Right lobe of liver (tissue), 4 donors: ENCODE measurements around the gene TSPOAP1.

Source experiments
- POLR2A ChIP-seq: fragments of 450-650 bp; IDR thresholded peaks from one replicate; pipeline ENCODE4 v1.6.1; 2017; ENCODE audit warnings: antibody characterized with exemption, mild to moderate bottlenecking
- TF ChIP-seq, protein P1 (sequence below), 4 donors: fragments of 200-600 bp in 3 of 4; fragments of 450-650 bp in 1 of 4; IDR thresholded peaks; one replicate each; pipeline versions ENCODE4 v1.5.1 to v1.8.0; 2016 to 2022; ENCODE audit warnings: antibody characterized with exemption in 4 of 4, mild to moderate bottlenecking in 2 of 4
- donor health status: DM: no; HTN: no; CAD: no.
- donor health status: DM: no; HTN: no; CAD: no.
- donor health status: DM: no; HTN: yes; CAD: no.

DNA sequence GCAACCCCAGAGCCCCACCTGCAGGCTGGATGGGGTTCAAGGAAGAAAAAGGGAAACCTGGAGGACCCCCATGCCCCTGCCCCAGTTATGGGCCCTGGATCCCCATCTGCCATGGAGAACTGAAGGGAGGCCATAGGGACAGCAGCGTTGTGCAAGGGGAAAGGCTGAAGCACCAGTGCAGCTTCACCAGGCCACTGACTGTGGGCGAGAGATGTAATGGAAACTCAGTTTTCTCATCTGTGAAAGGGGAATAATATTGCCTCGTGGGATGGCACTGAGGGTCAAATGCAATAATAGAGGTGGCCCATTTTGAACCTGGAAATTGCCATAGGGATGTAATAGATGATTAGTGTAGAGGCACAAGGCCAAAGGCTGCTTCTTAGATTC is 9.9 kb upstream of the TSPOAP1 start:
- TF ChIP-seq, protein P1, sequence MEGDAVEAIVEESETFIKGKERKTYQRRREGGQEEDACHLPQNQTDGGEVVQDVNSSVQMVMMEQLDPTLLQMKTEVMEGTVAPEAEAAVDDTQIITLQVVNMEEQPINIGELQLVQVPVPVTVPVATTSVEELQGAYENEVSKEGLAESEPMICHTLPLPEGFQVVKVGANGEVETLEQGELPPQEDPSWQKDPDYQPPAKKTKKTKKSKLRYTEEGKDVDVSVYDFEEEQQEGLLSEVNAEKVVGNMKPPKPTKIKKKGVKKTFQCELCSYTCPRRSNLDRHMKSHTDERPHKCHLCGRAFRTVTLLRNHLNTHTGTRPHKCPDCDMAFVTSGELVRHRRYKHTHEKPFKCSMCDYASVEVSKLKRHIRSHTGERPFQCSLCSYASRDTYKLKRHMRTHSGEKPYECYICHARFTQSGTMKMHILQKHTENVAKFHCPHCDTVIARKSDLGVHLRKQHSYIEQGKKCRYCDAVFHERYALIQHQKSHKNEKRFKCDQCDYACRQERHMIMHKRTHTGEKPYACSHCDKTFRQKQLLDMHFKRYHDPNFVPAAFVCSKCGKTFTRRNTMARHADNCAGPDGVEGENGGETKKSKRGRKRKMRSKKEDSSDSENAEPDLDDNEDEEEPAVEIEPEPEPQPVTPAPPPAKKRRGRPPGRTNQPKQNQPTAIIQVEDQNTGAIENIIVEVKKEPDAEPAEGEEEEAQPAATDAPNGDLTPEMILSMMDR (IDR thresholded peaks at IDR 0.05): no peak
- TF ChIP-seq POLR2A: no peak
